OCI-LY7 (cell line): ENCODE data around the gene IDI2. TPM values are rescaled to one million over a fixed set of nuclear protein-coding genes. Genes with fewer than 3 reads are reported as not detected.

Experiments used
- BruUV-seq: library from RNA; stranded (reverse); fragments of 400-500 nt; replicated peaks from 2 replicates; lab custom pipeline; 2021; lab: Mats Ljungman, UMichigan
- CTCF ChIA-PET: fragments of 300-600 bp; sonication (Branson Sonifier 250); formaldehyde crosslinking; loops from one replicate; lab custom pipeline; 2022; ENCODE audit warnings: antibody characterized with exemption; ENCODE audit not compliant: unreplicated experiment; lab: Charles Lee
- POLR2A ChIA-PET: fragments of 300-600 bp; sonication (Branson Sonifier 250); formaldehyde crosslinking; loops from one replicate; lab custom pipeline; 2022; ENCODE audit warnings: antibody characterized with exemption; lab: Charles Lee
- DNase-seq: peaks from one replicate; pipeline ENCODE4 v3.0.0-alpha.2; 2015; ENCODE audit warnings: low spot score
- H2AFZ ChIP-seq: fragments of 200-600 bp; sonication (generic), shearing (Covaris generic); 2 replicates; pipeline ENCODE4 v1.6.1; 2014; ENCODE audit warnings: mild to moderate bottlenecking, antibody characterized with exemption, low read length, moderate library complexity
- H3K27ac ChIP-seq: fragments of 200-600 bp; sonication (generic); 2 replicates; pipeline ENCODE4 v1.5.1; 2014; ENCODE audit warnings: mixed run types, low read depth, mild to moderate bottlenecking, moderate library complexity, low read length, inconsistent platforms; ENCODE audit not compliant: poor library complexity, severe bottlenecking
- H3K36me3 ChIP-seq: fragments of 200-600 bp; sonication (generic); 2 replicates; pipeline ENCODE4 v1.6.1; 2014; ENCODE audit warnings: mild to moderate bottlenecking, antibody characterized with exemption, low read length, moderate library complexity, mixed read lengths; ENCODE audit not compliant: insufficient read depth
- H3K4me1 ChIP-seq: fragments of 200-600 bp; sonication (generic); 2 replicates; pipeline ENCODE4 v1.5.1; 2014; ENCODE audit warnings: mild to moderate bottlenecking, low read length; ENCODE audit not compliant: insufficient read depth, poor library complexity, severe bottlenecking
- H3K4me2 ChIP-seq: fragments of 200-600 bp; sonication (generic); 2 replicates; pipeline ENCODE4 v1.6.1; 2014; ENCODE audit warnings: mild to moderate bottlenecking, low read length
- H3K4me3 ChIP-seq: fragments of 200-600 bp; sonication (generic); 2 replicates; pipeline ENCODE4 v1.5.1; 2014; ENCODE audit warnings: mild to moderate bottlenecking, low read depth, low read length; ENCODE audit not compliant: poor library complexity, severe bottlenecking
- H3K79me2 ChIP-seq: fragments of 200-600 bp; sonication (generic); 2 replicates; pipeline ENCODE4 v1.6.1; 2016; ENCODE audit warnings: low read depth, mild to moderate bottlenecking, low read length, moderate library complexity, mixed read lengths; ENCODE audit not compliant: insufficient read depth
- H3K9me2 ChIP-seq: fragments of 200-600 bp; sonication (generic); 2 replicates; pipeline ENCODE4 v1.6.1; 2016; ENCODE audit warnings: mild to moderate bottlenecking, low read length, mixed read lengths; ENCODE audit not compliant: insufficient read depth
- H3K9me3 ChIP-seq: fragments of 200-600 bp; sonication (generic); 2 replicates; pipeline ENCODE4 v1.6.1; 2014; ENCODE audit warnings: mild to moderate bottlenecking, mixed run types, low read length, mixed read lengths
- H4K20me1 ChIP-seq: fragments of 200-600 bp; sonication (generic); 2 replicates; pipeline ENCODE4 v1.6.1; 2014; ENCODE audit warnings: mild to moderate bottlenecking, antibody characterized with exemption, low read length, moderate library complexity, mixed read lengths; ENCODE audit not compliant: insufficient read depth
- CTCF ChIP-seq: fragments of 200-600 bp; sonication (generic); conservative IDR thresholded peaks from 2 replicates; pipeline ENCODE4 v1.5.1; 2014; ENCODE audit warnings: mild to moderate bottlenecking, antibody characterized with exemption, low read length, moderate library complexity, mixed read lengths
- EZH2phosphoT487 ChIP-seq: fragments of 200-600 bp; sonication (generic); IDR thresholded peaks from 2 replicates; pipeline ENCODE4 v1.6.1; 2018; ENCODE audit warnings: low read depth, borderline replicate concordance, mild to moderate bottlenecking, mixed run types, antibody characterized with exemption, low read length, moderate library complexity, mixed read lengths
- intact Hi-C: fragments of 100-400 bp; cut with micrococcal nuclease; formaldehyde crosslinking; loops from one replicate; pipeline ENCODE4 v1.10.0; 2022; ENCODE audit not compliant: unreplicated experiment
- total RNA-seq, 2 experiments: library from RNA; depleted of rRNA in 1 of 2; stranded (reverse); fragments of >200 nt in 1 of 2; shearing (Covaris generic) in 1 of 2; gene quantifications; 2 replicates each; pipeline ENCODE4 v1.2.3, GENCODE V29; 2014 to 2022

Gene IDI2
- total RNA-seq, 2 experiments from 2014 or later: not detected

GRCh38 chr10:974038-974784 lies 51.4 kb downstream of the IDI2 start:
- Histone ChIP-seq H2AFZ (no peak overlapping the region), H3K4me2 (no peak overlapping the region), H3K4me3 (no peak overlapping the region), H3K79me2 (no peaks in the 10 kb centered on the region), H3K9me3 (peaks cover 8% of the 10 kb centered on the region), H3K4me1 (no peaks in the 10 kb centered on the region), H4K20me1 (no peaks in the 10 kb centered on the region), H3K9me2 (no peaks in the 10 kb centered on the region), H3K27ac (no peak overlapping the region), H3K36me3 (no peaks in the 10 kb centered on the region)
- no peak for DNase-seq
- TF ChIP-seq EZH2phosphoT487 (no peak), CTCF (no peak)
- intact Hi-C loops: no loop called here
- ChIA-PET CTCF (interaction anchor here (0.6 kb wide), 1 partner anchor 630 kb away, joined by 4 read pairs; no protein-coding TSS in a partner anchor), POLR2A (no interaction called here)
- no TSS peak for BruUV-seq

- Histone ChIP-seq H4K20me1 (no peaks in the 10 kb centered on the region), H3K36me3 (no peaks in the 10 kb centered on the region), H3K4me2 (no peak overlapping the region), H3K27ac (no peak overlapping the region), H3K9me2 (no peaks in the 10 kb centered on the region), H2AFZ (no peak overlapping the region), H3K4me1 (no peaks in the 10 kb centered on the region), H3K4me3 (no peak overlapping the region), H3K9me3 (no peaks in the 10 kb centered on the region), H3K79me2 (no peaks in the 10 kb centered on the region)
- DNase-seq: no peak
- BruUV-seq: no TSS peak
- ChIA-PET CTCF (no interaction called here), POLR2A (no interaction called here)
- intact Hi-C loops: no loop called here
- TF ChIP-seq EZH2phosphoT487 (no peak), CTCF (no peak)
These were observed 52.9 kb downstream of the IDI2 start for GRCh38 chr10:972763-973162.

GRCh38 chr10:971613-972012 lies 54.0 kb downstream of the IDI2 start:
- ChIA-PET POLR2A (no interaction called here), CTCF (no interaction called here)
- intact Hi-C loops: no loop called here
- no peaks in the 10 kb centered on the region for H3K36me3 ChIP-seq
- no peak overlapping the region for H3K4me2 ChIP-seq
- no peak overlapping the region for H3K4me3 ChIP-seq
- H2AFZ ChIP-seq: no peak overlapping the region
- no peaks in the 10 kb centered on the region for H3K79me2 ChIP-seq
- H4K20me1 ChIP-seq: no peaks in the 10 kb centered on the region
- no peak overlapping the region for H3K27ac ChIP-seq
- no peak for DNase-seq
- no TSS peak for BruUV-seq
- H3K4me1 ChIP-seq: no peaks in the 10 kb centered on the region
- TF ChIP-seq EZH2phosphoT487: no peak
- TF ChIP-seq CTCF: no peak
- H3K9me3 ChIP-seq: no peaks in the 10 kb centered on the region
- no peaks in the 10 kb centered on the region for H3K9me2 ChIP-seq
